Duodenal mucosa (tissue), 2 donors: Measurements from ENCODE around the gene VN1R5.
"Not testable (repeated sequence)": the region's sequence is repeated elsewhere in the genome, so short reads cannot be mapped to it uniquely, and the experiment has no call there.

Experiments used
- H3K27ac ChIP-seq: one replicate; pipeline ENCODE4 v1.7.0; 2013; ENCODE audit warnings: low read depth, low read length
- H3K27me3 ChIP-seq, 2 donors: one replicate each; pipeline ENCODE4 v1.7.0; 2013; ENCODE audit warnings: low read length in 2 of 2, control low read depth in 1 of 2; ENCODE audit not compliant: insufficient read depth in 2 of 2, control insufficient read depth in 1 of 2
- H3K36me3 ChIP-seq, 2 donors: one replicate each; pipeline ENCODE4 v1.7.0; 2013; ENCODE audit warnings: low read length in 2 of 2, control low read depth in 1 of 2; ENCODE audit not compliant: insufficient read depth in 2 of 2, control insufficient read depth in 1 of 2
- H3K4me1 ChIP-seq, 2 donors: one replicate each; pipeline ENCODE4 v1.7.0; 2013; ENCODE audit warnings: low read length in 2 of 2, control low read depth in 1 of 2; ENCODE audit not compliant: insufficient read depth in 2 of 2, control insufficient read depth in 1 of 2
- H3K4me3 ChIP-seq, 2 donors: one replicate each; pipeline ENCODE4 v1.7.0; 2013; ENCODE audit warnings: low read length in 2 of 2, low read depth in 1 of 2
- H3K9ac ChIP-seq, 2 donors: one replicate each; pipeline ENCODE4 v1.7.0; 2013; ENCODE audit warnings: low read length in 2 of 2, low read depth in 1 of 2
- H3K9me3 ChIP-seq, 2 donors: one replicate each; pipeline ENCODE4 v1.7.0; 2013; ENCODE audit warnings: low read length in 2 of 2, control low read depth in 1 of 2; ENCODE audit not compliant: control insufficient read depth in 1 of 2

The VN1R5 gene

DNA sequence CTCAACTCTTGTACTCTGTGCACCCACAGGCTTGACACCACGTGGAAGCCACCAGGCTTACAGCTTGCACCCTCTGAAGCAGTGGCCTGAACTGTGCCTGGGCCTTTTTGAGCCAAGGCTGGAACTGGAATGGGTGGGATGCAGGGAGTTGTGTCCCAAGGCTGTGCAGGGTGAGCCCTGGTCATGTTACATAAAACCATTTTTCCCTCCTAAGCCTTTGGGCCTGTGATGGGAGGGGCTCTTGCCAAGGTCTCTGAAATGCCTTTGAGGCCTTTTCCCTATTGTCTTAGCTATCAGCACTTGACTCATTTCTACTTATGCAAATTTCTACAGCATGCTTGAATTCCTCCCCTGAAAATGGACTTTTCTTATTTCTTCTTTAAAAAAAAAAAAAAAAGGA is 14.1 kb downstream of the VN1R5 start:
- Histone ChIP-seq H3K27ac (no peak overlapping the region), H3K4me1 (no peaks in the 10 kb centered on the region), H3K9ac (no peak overlapping the region), H3K9me3 (peaks cover 4 to 5% of the 10 kb centered on the region in 2 donors), H3K36me3 (no peaks in the 10 kb centered on the region), H3K27me3 (no peaks in the 10 kb centered on the region), H3K4me3 (no peak overlapping the region)

- no peak overlapping the region for H3K4me3 ChIP-seq
- H3K36me3 ChIP-seq: no peaks in the 10 kb centered on the region
- H3K4me1 ChIP-seq: no peaks in the 10 kb centered on the region
- no peak overlapping the region for H3K9ac ChIP-seq
- no peak overlapping the region for H3K27ac ChIP-seq
- H3K27me3 ChIP-seq: no peaks in the 10 kb centered on the region
- H3K9me3 ChIP-seq: peaks cover 4 to 5% of the 10 kb centered on the region in 2 donors
Measured at GRCh38 chr1:247273013-247273412, 17.1 kb downstream of the VN1R5 start.

DNA sequence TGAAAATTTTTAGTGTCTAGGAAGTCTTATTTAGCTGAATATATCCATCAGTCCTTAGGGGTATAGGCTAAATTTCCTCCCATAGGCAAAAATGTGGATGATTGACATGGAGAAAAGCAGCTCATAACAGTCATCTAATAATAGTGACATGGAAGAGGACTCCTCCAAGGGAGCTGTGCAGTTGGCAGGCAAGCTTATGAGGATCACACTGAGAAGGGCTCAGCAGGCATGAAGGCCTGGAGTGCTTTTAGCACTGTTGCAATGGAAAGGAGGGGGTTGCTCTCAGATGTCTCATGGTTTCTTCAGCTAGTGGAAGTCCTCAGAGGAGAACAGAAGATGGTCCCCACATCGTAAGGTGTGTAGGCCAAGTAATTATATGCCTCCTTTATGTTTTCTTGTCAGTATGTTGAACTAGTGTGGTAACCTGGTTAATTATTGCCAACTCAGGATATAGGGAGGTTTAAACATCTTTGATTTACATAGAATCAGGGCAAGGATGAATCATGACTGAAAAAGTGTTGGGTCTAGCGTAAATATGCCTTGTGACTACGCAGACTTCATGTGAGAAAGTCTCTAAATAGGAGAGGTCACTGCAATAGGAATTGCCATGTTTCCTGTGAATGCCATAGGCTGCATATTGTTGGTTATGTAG is 18.9 kb downstream of the VN1R5 start:
- H3K4me3 ChIP-seq: no peak overlapping the region
- no peaks in the 10 kb centered on the region for H3K4me1 ChIP-seq
- H3K9me3 ChIP-seq: peaks cover 2 to 4% of the 10 kb centered on the region in 2 donors
- no peaks in the 10 kb centered on the region for H3K27me3 ChIP-seq
- H3K36me3 ChIP-seq: no peaks in the 10 kb centered on the region
- H3K9ac ChIP-seq: no peak overlapping the region
- no peak overlapping the region for H3K27ac ChIP-seq

GRCh38 chr1:247277191-247277590 is 21.3 kb downstream of the VN1R5 start:
- Histone ChIP-seq H3K9me3 (no peaks in the 10 kb centered on the region), H3K4me1 (no peaks in the 10 kb centered on the region), H3K27me3 (no peaks in the 10 kb centered on the region), H3K9ac (no peak overlapping the region), H3K27ac (no peak overlapping the region), H3K4me3 (no peak overlapping the region), H3K36me3 (no peaks in the 10 kb centered on the region)

- H3K27me3 ChIP-seq: no peaks in the 10 kb centered on the region
- H3K4me1 ChIP-seq: no peaks in the 10 kb centered on the region
- no peak overlapping the region for H3K27ac ChIP-seq
- H3K4me3 ChIP-seq: no peak overlapping the region
- H3K9ac ChIP-seq: no peak overlapping the region
- H3K9me3 ChIP-seq: peaks cover 0 to 4% of the 10 kb centered on the region in 2 donors
- H3K36me3 ChIP-seq: no peaks in the 10 kb centered on the region
Measured at GRCh38 chr1:247281001-247281574, 25.2 kb downstream of the VN1R5 start.

DNA sequence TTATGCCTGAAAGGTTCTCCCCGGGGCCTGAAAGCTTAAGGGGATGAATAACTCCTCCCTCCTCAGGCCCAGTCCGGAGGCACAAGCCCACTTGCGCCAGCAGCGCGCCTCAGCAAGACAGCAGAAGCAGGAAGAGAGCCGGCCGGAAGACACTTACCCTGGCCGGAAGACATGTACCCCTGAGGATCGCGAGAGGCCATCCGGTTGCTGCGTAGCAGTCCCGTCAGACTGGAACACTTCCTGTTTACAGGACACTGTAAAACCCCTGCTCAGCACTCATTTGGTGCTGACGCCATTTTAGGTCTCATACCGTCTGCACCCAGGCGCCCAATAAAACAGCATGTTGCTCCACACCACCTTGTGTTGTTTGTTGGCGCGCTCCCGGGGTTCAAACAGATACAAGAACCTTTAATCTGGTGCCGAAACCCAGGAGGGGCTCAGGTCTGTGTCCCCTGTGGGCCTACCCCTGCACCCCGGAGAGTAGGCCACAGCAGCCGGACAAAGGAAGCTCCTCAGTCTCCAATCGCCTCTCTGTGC is 30.3 kb downstream of the VN1R5 start:
- Histone ChIP-seq H3K4me1 (no peaks in the 10 kb centered on the region), H3K27me3 (no peaks in the 10 kb centered on the region), H3K4me3 (no peak overlapping the region), H3K36me3 (no peaks in the 10 kb centered on the region), H3K9me3 (peaks cover 0 to 11% of the 10 kb centered on the region in 2 donors), H3K27ac (no peak overlapping the region), H3K9ac (no peak overlapping the region)

GRCh38 chr1:247287460-247287859 is 31.6 kb downstream of the VN1R5 start:
- no peaks in the 10 kb centered on the region for H3K4me1 ChIP-seq
- H3K9me3 ChIP-seq: peaks cover 0 to 11% of the 10 kb centered on the region in 2 donors
- no peak overlapping the region for H3K9ac ChIP-seq
- H3K4me3 ChIP-seq: no peak overlapping the region
- H3K27me3 ChIP-seq: no peaks in the 10 kb centered on the region
- no peaks in the 10 kb centered on the region for H3K36me3 ChIP-seq
- no peak overlapping the region for H3K27ac ChIP-seq

DNA sequence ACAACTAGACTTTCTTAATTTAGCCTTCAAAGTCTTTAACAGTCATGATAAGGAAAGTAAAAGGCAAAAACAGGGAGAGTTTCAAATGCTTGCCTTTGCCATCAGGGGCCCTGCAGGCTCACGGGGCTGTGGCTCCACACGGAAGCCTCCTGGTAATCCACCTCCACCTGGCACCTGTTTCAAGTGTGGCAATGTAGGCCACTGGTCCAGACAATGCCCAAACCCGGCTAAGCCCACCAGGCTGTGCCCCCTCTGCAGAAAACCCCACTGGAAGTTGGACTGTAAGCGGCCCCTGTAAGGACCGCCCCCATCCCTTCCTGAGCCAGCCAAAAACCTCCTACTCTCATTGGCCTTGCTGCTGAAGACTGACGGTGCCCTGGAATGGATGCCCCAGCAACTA is 32.5 kb downstream of the VN1R5 start:
- H3K36me3 ChIP-seq: no peaks in the 10 kb centered on the region
- H3K4me3 ChIP-seq: no peak overlapping the region
- peaks cover 0 to 11% of the 10 kb centered on the region in 2 donors for H3K9me3 ChIP-seq
- no peaks in the 10 kb centered on the region for H3K27me3 ChIP-seq
- H3K27ac ChIP-seq: no peak overlapping the region
- H3K9ac ChIP-seq: no peak overlapping the region
- H3K4me1 ChIP-seq: no peaks in the 10 kb centered on the region

- not testable (repeated sequence) for H3K27me3 ChIP-seq, H3K9ac ChIP-seq, H3K4me3 ChIP-seq, H3K27ac ChIP-seq, H3K36me3 ChIP-seq, H3K4me1 ChIP-seq
- H3K9me3 ChIP-seq: peaks cover 0 to 11% of the 10 kb centered on the region in 2 donors
Measured at GRCh38 chr1:247289274-247289892, 33.5 kb downstream of the VN1R5 start.

- peaks cover 0 to 11% of the 10 kb centered on the region in 2 donors for H3K9me3 ChIP-seq
- H3K9ac ChIP-seq: no peak overlapping the region
- no peaks in the 10 kb centered on the region for H3K36me3 ChIP-seq
- H3K27ac ChIP-seq: no peak overlapping the region
- H3K27me3 ChIP-seq: no peaks in the 10 kb centered on the region
- no peaks in the 10 kb centered on the region for H3K4me1 ChIP-seq
- no peak overlapping the region for H3K4me3 ChIP-seq
Measured at GRCh38 chr1:247290576-247290975, 34.7 kb downstream of the VN1R5 start.
